Putamen (tissue), 1 donor: ENCODE results near the gene ENPP6.
"Not testable (repeated sequence)": the region's sequence is repeated elsewhere in the genome, so short reads cannot be mapped to it uniquely, and the experiment has no call there.

ENCODE experiments used
- DNase-seq: peaks from one replicate; pipeline ENCODE4 v3.0.0-alpha.2; 2016; ENCODE audit warnings: low spot score

Gene ENPP6

DNA sequence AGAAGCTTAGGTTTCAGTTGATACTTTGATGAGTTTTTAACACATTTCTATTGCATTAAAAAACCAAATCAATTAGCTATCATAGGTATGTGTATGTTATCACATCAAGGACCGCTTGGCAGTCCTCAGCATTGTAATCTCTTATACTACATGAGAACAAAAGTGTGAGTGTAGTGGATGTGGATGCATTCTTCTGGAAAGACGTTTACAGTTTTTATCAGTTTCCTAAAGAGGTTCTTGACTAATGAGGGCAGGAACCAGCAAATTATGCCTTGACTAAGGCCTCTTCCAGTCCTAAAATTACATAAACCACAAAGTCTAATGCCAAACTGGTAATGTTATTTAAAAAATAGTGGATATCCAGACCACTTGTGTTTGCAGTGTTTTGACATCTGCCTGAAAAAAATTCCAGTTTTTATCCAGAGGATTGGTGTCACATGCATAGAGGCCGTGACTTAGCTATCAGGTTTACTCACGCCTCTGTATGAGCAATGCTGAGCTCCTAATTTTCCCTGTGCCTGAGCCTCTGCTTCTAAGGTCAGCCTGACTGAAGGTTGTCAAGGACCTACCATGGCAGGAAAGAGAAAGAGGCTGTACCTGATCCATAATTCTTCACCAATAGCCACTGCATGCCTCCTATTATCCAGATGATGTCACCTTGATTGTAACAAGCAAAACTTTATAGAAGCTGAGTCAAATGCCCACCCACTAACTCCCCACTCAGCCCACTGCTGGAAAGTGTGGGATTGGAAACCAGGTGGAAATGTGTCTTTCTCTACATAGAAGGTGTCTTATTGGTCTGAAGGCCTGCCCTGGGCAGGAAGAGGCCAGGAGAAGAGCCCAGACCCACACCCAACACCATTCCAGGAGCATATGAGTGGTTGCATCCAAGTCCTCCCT, 68.7 kb downstream of the ENPP6 start:
- no peak for DNase-seq

DNA sequence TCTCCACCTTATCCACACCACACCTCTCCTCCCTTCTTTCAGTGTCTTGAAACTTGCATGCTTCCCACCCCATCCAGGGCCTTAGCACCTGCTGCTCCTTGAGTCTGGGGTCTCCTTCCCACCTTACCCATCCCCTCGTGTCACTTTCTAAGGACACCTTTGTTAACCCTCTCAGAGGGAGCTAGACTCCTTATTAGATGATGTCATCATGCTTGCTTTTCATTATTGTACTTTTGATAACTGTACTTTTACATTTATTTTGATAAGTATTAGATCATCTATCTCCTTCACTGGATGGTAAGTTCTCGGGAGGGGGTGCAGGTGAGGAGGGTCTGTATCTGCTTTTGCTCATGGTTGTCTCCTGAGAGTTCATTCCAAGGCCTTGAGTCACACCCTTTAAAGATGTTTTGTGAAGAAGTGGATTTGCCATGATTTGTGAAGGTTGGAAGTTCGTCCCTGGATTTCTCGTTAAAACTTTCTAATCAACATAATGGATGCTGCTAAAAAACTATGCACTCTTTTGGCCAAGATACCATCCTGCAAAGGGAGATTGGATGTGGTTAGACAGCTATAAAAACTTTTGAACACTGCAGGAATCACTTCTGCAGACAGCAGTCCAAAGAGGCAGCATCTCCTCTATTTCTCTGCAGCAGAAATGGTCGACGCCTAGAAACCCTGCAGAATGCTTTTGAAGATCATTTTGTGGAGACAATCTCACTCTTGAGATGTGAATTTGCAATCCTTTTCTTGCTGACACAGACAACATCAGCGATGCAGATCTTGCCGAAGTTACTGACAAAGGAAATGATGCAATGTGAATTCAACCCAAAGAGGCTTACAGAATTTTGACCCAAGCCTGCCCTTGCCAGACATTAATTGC, 69.6 kb downstream of the ENPP6 start:
- DNase-seq, result no peak

DNA sequence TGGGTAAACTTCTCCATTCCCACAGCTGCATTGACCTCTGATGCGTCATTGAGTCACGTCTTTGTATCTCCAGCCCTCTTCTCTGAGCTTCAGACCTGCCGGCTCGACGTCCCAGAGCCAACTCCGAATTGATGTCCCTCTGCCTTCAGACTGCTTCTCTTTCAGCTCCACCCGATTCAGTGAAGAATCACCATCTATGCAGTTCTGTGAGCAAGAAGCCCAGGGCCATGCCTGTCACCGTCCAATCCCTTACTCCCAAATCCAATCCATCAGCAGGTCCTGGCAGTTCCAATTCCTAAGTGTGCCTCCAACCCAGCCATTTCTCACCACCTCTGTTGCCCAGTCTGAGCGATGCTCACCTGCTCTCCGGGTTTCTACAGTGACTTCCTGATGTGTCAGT, 70.7 kb downstream of the ENPP6 start:
- DNase-seq, result no peak

GRCh38 chr4:184145596-184145995, 72.1 kb downstream of the ENPP6 start:
- DNase-seq, result no peak

- no peak for DNase-seq
These were observed 73.7 kb downstream of the ENPP6 start for GRCh38 chr4:184143770-184144564.

DNA sequence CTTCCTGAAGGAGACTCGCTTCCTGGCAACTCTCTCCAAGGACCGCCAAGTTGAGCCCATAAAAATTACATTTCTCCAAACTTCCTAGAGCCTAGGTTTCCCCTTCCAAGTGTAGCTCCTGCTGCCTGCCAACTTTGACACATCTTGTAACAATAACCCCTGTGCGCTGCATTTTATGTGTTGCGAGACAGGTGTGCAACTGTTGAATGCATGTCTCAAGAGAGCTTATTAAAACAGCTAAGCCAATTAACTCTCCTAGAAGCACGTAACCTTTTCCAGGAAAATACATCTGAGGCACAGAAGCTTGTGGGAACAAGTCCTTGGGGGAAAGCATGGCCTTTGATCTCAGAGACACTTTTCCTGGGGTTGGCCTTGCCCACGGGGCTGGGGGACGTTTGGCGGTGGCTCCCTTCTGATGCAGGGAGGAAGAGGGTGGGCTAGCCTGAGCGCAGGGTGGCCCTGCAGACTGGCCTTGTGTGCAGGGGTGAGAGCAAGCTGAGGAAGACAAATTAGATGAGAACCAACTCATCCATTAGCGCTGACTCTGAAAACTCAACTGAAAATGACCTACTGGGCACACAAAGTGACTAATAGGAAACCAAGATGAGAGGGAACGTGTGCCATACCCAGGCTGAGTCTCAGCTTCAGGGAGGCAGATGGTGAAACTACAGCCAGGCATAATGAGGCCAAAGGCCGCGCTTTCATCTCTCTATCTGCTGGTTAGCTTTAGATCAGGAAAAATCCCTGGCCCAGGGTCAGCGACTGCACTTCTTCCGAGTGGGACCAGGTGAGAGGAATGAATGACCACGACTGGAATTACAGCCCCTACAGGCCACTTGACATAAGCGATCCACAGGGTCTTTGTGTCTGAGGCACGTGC, 75.3 kb downstream of the ENPP6 start:
- no peak for DNase-seq

DNA sequence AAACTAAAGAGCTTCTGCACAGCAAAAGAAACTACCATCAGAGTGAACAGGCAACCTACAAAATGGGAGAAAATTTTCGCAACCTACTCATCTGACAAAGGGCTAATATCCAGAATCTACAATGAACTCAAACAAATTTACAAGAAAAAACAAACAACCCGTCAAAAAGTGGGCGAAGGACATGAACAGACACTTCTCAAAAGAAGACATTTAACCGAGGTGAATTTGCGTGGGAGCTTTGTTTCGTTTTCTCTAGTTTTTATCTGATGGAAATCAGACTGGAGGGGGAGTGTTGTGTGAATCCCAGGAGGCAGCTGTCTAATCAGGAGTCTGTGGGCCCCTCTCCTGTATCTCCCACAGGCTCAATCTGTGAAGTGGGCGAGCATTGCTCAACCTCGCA, 76.8 kb downstream of the ENPP6 start:
- not testable (repeated sequence) for DNase-seq

GRCh38 chr4:184136525-184136924, 81.1 kb downstream of the ENPP6 start:
- no peak for DNase-seq

DNA sequence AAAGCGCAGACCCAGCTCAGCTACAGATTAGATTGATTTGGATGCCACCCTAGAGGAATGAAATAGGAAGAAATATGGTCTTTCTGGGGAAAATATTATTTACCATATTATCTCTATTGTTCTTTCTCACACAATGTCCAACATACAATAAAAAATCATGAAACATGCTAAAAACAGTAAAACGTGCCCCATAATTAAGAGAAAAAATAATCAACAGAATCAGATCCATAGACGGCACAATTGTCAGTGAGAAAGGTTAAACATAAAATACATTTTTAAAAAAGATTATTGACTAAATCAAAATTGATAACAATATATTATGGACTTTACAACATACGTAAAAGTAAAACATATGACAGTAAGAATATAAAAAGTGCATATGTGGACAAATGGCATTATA, 90.9 kb downstream of the ENPP6 start:
- DNase-seq, result no peak

GRCh38 chr4:184122631-184123408, 94.9 kb downstream of the ENPP6 start:
- no peak for DNase-seq

- DNase-seq, result no peak
These were observed 97.0 kb downstream of the ENPP6 start for GRCh38 chr4:184120549-184121127.

- no peak for DNase-seq
These were observed 99.9 kb downstream of the ENPP6 start for GRCh38 chr4:184117662-184118199.

- DNase-seq, result no peak
These were observed 102.3 kb downstream of the ENPP6 start for GRCh38 chr4:184115399-184115798.

- no peak for DNase-seq
These were observed 103.2 kb downstream of the ENPP6 start for GRCh38 chr4:184114431-184114830.

DNA sequence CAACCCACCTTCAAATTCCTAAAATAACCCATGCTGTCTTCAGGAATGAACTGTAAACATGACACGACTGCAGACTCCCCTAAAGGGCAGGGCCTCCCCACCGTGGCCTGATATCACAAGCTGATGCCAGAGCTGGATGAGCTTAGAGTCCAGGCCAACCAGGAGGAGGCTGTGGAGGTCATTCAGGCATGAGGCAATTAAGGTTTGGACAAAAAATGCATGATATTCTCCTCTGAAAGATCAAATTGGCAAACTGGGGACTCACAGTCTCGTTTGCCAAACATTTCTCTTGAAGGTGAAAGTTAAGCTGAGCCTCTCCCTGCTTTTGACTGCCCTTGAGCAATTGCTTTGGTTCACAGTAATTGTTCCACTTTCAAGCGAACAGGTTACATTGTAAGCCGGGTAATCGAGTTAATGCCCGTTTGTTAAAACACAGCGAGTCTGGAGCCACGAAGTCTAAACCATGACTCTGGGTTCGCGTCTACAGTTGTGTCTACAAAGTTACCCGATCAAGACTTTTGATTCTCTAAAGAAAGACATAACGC, 105.6 kb downstream of the ENPP6 start:
- DNase-seq, result no peak

DNA sequence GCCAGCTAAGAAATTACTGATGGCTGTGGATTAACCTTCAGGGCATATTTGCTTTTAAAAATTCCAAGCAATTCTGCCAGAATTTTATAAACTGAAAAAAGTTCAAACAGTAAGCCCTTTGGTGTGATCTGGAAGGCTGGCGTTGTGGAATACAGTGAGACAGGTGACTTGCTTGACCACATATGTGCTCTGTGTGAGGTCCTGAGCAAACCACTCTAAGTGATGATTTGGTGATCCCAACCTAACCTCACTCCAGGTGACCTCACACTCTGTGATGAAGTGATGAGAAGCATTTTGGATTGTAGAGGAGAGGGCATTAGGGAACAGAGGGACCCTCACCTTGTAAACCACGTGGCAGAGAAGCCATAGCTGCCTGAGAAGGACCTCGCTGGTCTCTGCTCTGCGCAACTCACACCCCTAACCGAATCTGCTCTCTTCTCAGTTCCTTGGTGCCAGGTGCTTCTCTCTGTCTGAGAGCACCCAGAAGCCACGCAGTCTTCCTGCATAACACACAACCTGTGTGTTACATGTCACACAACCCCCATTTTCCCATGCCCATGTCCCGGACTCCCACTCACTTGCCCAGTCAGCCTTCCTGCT, 106.3 kb downstream of the ENPP6 start:
- no peak for DNase-seq

GRCh38 chr4:184110452-184111224, 107.0 kb downstream of the ENPP6 start:
- DNase-seq, result no peak

GRCh38 chr4:184108006-184108501, 109.6 kb downstream of the ENPP6 start:
- DNase-seq, result no peak
